PC-3 (cell line): Measurements from ENCODE around the gene BAIAP2. TPM values are rescaled to one million over a fixed set of nuclear protein-coding genes. Genes with fewer than 3 reads are reported as not detected.

Experiments
- ATAC-seq: fragments of 200-7000 bp; cut with Tn5 transposase; 2 replicates; pipeline ENCODE4 v1.9.1; 2020; ENCODE audit warnings: mild to moderate bottlenecking, moderate library complexity
- BruUV-seq: library from RNA; stranded (reverse); fragments of 400-500 nt; replicated peaks from 2 replicates; lab custom pipeline; 2021; lab: Mats Ljungman, UMichigan
- CTCF ChIA-PET: fragments of 300-600 bp; sonication (Branson Sonifier 250); formaldehyde crosslinking; loops from one replicate; lab custom pipeline; 2022; ENCODE audit warnings: antibody characterized with exemption; lab: Charles Lee
- POLR2A ChIA-PET: fragments of 300-600 bp; sonication (Branson Sonifier 250); formaldehyde crosslinking; loops from one replicate; lab custom pipeline; 2022; ENCODE audit warnings: antibody characterized with exemption; ENCODE audit not compliant: unreplicated experiment; lab: Charles Lee
- DNase-seq: peaks from one replicate; pipeline ENCODE4 v3.0.0-alpha.2; 2015
- H2AFZ ChIP-seq: fragments of 300-600 bp; sonication (generic); 2 replicates; pipeline ENCODE4 v1.6.0; 2016; ENCODE audit warnings: antibody characterized with exemption, low read length
- H3F3A ChIP-seq: fragments of 300-600 bp; sonication (generic); one replicate; pipeline ENCODE4 v1.6.0; 2017; ENCODE audit warnings: antibody characterized with exemption, low read length, control low read depth, mild to moderate bottlenecking; ENCODE audit not compliant: unreplicated experiment
- H3K27ac ChIP-seq: fragments of 300-600 bp; sonication (generic); 2 replicates; pipeline ENCODE4 v1.5.1; 2016; ENCODE audit warnings: mild to moderate bottlenecking, low read length
- H3K27me3 ChIP-seq: fragments of 300-600 bp; sonication (generic); 2 replicates; pipeline ENCODE4 v1.6.1; 2016; ENCODE audit warnings: low read length, mixed read lengths
- H3K36me3 ChIP-seq: fragments of 300-600 bp; sonication (generic); 2 replicates; pipeline ENCODE4 v1.6.1; 2016; ENCODE audit warnings: low read depth, mixed run types, low read length, mixed read lengths
- H3K4me1 ChIP-seq: fragments of 300-600 bp; sonication (generic); 2 replicates; pipeline ENCODE4 v1.5.1; 2016; ENCODE audit warnings: low read length; ENCODE audit not compliant: insufficient read depth
- H3K4me2 ChIP-seq: fragments of 300-600 bp; sonication (generic); 2 replicates; pipeline ENCODE4 v1.6.0; 2016; ENCODE audit warnings: low read length
- H3K4me3 ChIP-seq: fragments of 300-600 bp; sonication (generic); 2 replicates; pipeline ENCODE4 v1.5.1; 2016; ENCODE audit warnings: mild to moderate bottlenecking, low read length, mixed read lengths
- H3K79me2 ChIP-seq: fragments of 300-600 bp; sonication (generic); 2 replicates; pipeline ENCODE4 v1.6.1; 2017; ENCODE audit warnings: low read length, mixed read lengths
- H3K9ac ChIP-seq: fragments of 300-600 bp; sonication (generic); 2 replicates; pipeline ENCODE4 v1.6.0; 2016; ENCODE audit warnings: mild to moderate bottlenecking, low read length
- H3K9me2 ChIP-seq: fragments of 300-600 bp; sonication (generic); replicated peaks from 2 replicates; pipeline ENCODE4 v1.6.1; 2016; ENCODE audit warnings: mixed run types, low read length, mixed read lengths
- H3K9me3 ChIP-seq: fragments of 300-600 bp; sonication (generic); 2 replicates; pipeline ENCODE4 v1.6.1; 2016; ENCODE audit warnings: low read length, mixed read lengths
- H4K20me1 ChIP-seq: fragments of 300-600 bp; sonication (generic); 2 replicates; pipeline ENCODE4 v1.6.1; 2016; ENCODE audit warnings: low read length, mixed read lengths
- EZH2 ChIP-seq: fragments of 300-600 bp; sonication (generic); IDR thresholded peaks from one replicate; pipeline ENCODE4 v1.6.1; 2017; ENCODE audit warnings: antibody characterized with exemption, mild to moderate bottlenecking, low read length; ENCODE audit not compliant: unreplicated experiment
- EZH2phosphoT487 ChIP-seq: fragments of 300-600 bp; sonication (generic); IDR thresholded peaks from 2 replicates; pipeline ENCODE4 v1.6.1; 2018; ENCODE audit warnings: mild to moderate bottlenecking, antibody characterized with exemption, low read length, borderline replicate concordance
- intact Hi-C: fragments of 100-400 bp; cut with micrococcal nuclease; formaldehyde crosslinking; loops from 2 replicates; pipeline ENCODE4 v1.9.0; 2023
- total RNA-seq: library from RNA; depleted of rRNA; stranded (reverse); fragments of >200 nt; gene quantifications from 2 replicates; pipeline ENCODE4 v1.2.3, GENCODE V29; 2014
- TF ChIP-seq, protein P1 (sequence below): fragments of 300-600 bp; sonication (generic); conservative IDR thresholded peaks from 2 replicates; pipeline ENCODE4 v1.5.1; 2017; ENCODE audit warnings: antibody characterized with exemption, low read depth, mild to moderate bottlenecking, low read length

Gene BAIAP2
- total RNA-seq, 1 experiment from 2014 or later: 56.9 TPM

DNA sequence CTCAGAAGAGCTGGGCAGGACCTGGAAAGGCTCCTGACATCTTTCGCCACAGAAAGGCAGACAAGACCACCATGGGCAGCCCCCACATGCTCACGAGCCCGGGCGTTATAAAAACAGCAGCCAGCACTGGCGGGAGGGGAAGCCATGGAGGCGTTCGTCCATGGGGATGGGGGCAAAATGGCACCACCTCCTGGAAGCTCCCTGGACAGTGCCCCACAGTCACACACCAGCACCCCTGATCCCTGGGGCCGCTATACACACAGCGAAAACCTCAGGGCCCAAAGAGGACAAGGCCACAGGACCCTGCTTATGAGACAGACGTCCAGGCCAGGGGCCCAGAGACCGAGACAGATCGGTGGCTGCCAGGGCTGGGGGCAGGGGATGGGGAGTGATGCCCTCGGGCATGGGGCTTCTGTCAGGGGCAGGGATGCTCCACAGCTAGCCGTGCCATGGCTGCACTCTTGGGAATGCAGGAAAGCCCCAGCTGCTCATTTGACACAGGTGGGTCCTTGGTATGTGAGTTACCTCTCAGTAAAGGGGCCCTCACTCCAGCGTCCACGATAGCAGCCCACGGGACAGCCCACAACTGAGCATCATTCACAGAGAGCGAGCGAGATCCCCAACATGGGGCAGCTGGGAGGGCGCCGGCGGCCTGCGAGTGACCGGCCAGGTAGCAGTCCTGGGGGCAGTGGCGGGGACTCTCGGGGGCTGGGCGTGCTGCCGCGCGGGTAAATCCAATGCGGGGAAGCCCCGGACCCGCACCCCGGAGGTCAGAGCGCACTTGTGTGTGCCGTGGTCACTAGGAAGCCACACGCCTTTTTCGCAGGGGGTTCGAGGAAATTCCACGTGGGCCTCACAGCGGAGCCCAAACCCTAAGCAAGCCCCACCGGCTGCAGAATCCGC, 124.0 kb downstream of the BAIAP2 start:
- Histone ChIP-seq H2AFZ (no peak overlapping the region), H3K9me2 (no peaks in the 10 kb centered on the region), H3K4me3 (no peak overlapping the region), H3K79me2 (no peaks in the 10 kb centered on the region), H3K9me3 (no peaks in the 10 kb centered on the region), H3K27me3 (no peaks in the 10 kb centered on the region), H3F3A (no peaks in the 10 kb centered on the region), H4K20me1 (no peaks in the 10 kb centered on the region), H3K4me1 (no peaks in the 10 kb centered on the region), H3K27ac (no peak overlapping the region), H3K9ac (no peak overlapping the region), H3K4me2 (no peak overlapping the region), H3K36me3 (no peaks in the 10 kb centered on the region)
- intact Hi-C loops: no loop called here
- CTCF ChIA-PET: no interaction called here
- ATAC-seq (no peak), DNase-seq (no peak)
- TF ChIP-seq EZH2phosphoT487 (no peak), EZH2 (no peak)
- TF ChIP-seq, protein P1, sequence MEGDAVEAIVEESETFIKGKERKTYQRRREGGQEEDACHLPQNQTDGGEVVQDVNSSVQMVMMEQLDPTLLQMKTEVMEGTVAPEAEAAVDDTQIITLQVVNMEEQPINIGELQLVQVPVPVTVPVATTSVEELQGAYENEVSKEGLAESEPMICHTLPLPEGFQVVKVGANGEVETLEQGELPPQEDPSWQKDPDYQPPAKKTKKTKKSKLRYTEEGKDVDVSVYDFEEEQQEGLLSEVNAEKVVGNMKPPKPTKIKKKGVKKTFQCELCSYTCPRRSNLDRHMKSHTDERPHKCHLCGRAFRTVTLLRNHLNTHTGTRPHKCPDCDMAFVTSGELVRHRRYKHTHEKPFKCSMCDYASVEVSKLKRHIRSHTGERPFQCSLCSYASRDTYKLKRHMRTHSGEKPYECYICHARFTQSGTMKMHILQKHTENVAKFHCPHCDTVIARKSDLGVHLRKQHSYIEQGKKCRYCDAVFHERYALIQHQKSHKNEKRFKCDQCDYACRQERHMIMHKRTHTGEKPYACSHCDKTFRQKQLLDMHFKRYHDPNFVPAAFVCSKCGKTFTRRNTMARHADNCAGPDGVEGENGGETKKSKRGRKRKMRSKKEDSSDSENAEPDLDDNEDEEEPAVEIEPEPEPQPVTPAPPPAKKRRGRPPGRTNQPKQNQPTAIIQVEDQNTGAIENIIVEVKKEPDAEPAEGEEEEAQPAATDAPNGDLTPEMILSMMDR: no peak
- POLR2A ChIA-PET: no interaction called here
- BruUV-seq: no TSS peak

DNA sequence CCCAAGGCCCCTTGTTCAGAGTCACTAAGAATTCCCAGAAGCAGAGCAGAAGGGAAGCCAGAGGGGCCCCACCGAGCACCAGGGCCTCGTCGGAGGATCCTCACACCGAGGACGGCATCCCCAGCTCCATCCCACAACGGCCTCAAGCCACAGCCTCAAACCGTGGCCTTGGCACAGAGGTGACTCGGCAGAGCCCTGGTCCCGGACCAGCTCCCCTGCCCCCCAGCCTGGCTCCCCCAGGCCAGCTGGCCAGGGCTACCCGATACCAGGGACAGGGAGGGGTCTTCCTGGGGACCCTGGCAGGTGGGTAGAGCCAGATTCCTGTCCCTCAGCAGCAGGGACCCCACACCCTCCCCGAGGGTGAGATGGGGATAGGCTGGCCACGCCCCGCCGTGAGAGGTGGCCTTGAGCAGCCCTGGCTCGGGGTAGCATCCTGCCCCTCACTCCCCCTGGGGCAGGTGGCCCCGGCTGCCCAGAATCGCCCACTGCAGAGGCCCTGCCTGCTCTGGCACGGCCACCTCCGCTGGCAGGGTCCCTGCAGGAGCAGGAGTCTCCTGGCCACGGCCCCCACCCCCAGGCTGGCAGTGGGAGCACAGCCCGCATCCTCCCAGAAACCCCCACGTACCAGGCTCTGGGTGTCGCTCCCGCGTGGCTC, 124.8 kb downstream of the BAIAP2 start:
- DNase-seq: no peak
- no peaks in the 10 kb centered on the region for H4K20me1 ChIP-seq
- no peaks in the 10 kb centered on the region for H3K36me3 ChIP-seq
- no peaks in the 10 kb centered on the region for H3K4me1 ChIP-seq
- no peak overlapping the region for H3K9ac ChIP-seq
- no peak for ATAC-seq
- CTCF ChIA-PET: no interaction called here
- H3K4me2 ChIP-seq: no peak overlapping the region
- peaks cover under 1% of the 10 kb centered on the region; the same call in 1 of the 2 replicates for H3K27me3 ChIP-seq
- no peak overlapping the region for H2AFZ ChIP-seq
- no peaks in the 10 kb centered on the region for H3K79me2 ChIP-seq
- intact Hi-C loops: no loop called here
- H3K9me3 ChIP-seq: no peaks in the 10 kb centered on the region
- no peaks in the 10 kb centered on the region for H3K9me2 ChIP-seq
- POLR2A ChIA-PET: no interaction called here
- no peak overlapping the region for H3K4me3 ChIP-seq
- H3F3A ChIP-seq: no peaks in the 10 kb centered on the region
- BruUV-seq: no TSS peak
- TF ChIP-seq EZH2phosphoT487 (no peak), EZH2 (no peak)
- TF ChIP-seq, protein P1: no peak
- H3K27ac ChIP-seq: no peak overlapping the region
